Mesodermal cell (in vitro differentiated cells): ENCODE measurements around the gene ALDH3B2.
"Not testable (repeated sequence)": the region's sequence is repeated elsewhere in the genome, so short reads cannot be mapped to it uniquely, and the experiment has no call there.

Experiments
- H3K27ac ChIP-seq: 2 replicates; pipeline ENCODE4 v1.7.0; 2013; ENCODE audit warnings: mild to moderate bottlenecking, low read depth, low read length, moderate library complexity; ENCODE audit not compliant: severe bottlenecking
- H3K36me3 ChIP-seq: 2 replicates; pipeline ENCODE4 v1.7.1; 2013; ENCODE audit warnings: mild to moderate bottlenecking, low read length, moderate library complexity; ENCODE audit not compliant: control insufficient read depth, insufficient read depth
- H3K4me1 ChIP-seq: one replicate; pipeline ENCODE4 v1.7.1; 2013; ENCODE audit warnings: mild to moderate bottlenecking, low read length; ENCODE audit not compliant: insufficient read depth, control insufficient read depth, poor library complexity, severe bottlenecking
- H3K4me3 ChIP-seq: 2 replicates; pipeline ENCODE4 v1.7.0; 2013; ENCODE audit warnings: low read length, control low read depth, mild to moderate bottlenecking; ENCODE audit not compliant: insufficient read depth, poor library complexity, severe bottlenecking; ENCODE audit errors: extremely low read depth
- H3K9me3 ChIP-seq: 2 replicates; pipeline ENCODE4 v1.7.1; 2013; ENCODE audit warnings: mild to moderate bottlenecking, low read length, moderate library complexity; ENCODE audit not compliant: control insufficient read depth
- WGBS, 2 experiments: methylation state at CpG; one replicate each; pipeline ENCODE4 v1.1.5; 2013; ENCODE audit warnings: missing lambda C conversion rate in 2 of 2; ENCODE audit not compliant: insufficient coverage in 2 of 2; 5-methylcytosine and 5-hydroxymethylcytosine counted together

The ALDH3B2 gene

GRCh38 chr11:67640758-67641337 lies 33.6 kb downstream of the ALDH3B2 start:
- Histone ChIP-seq H3K27ac (no peak overlapping the region), H3K4me3 (no peak overlapping the region), H3K9me3 (no peaks in the 10 kb centered on the region), H3K36me3 (no peaks in the 10 kb centered on the region), H3K4me1 (no peaks in the 10 kb centered on the region)
- WGBS, 2 experiments, result 78% methylated on average over 6 to 9 of the region's 12 CpGs

GRCh38 chr11:67640021-67640757 lies 34.2 kb downstream of the ALDH3B2 start:
- Histone ChIP-seq H3K36me3 (no peaks in the 10 kb centered on the region), H3K27ac (no peak overlapping the region), H3K9me3 (no peaks in the 10 kb centered on the region), H3K4me1 (no peaks in the 10 kb centered on the region), H3K4me3 (no peak overlapping the region)
- WGBS, 2 experiments, result 52 to 56% methylated on average over 19 to 21 of the region's 23 CpGs

- Histone ChIP-seq H3K4me1 (no peaks in the 10 kb centered on the region), H3K27ac (no peak within 1 kb of the TSS), H3K9me3 (no peaks in the 10 kb centered on the region), H3K36me3 (no peaks in the 10 kb centered on the region), H3K4me3 (no peak within 1 kb of the TSS)
- WGBS, 2 experiments, result 89 to 93% methylated on average over 13 to 16 of the region's 18 CpGs
These were observed 35.0 kb downstream of the ALDH3B2 start, which contains the start of gene TBX10 for GRCh38 chr11:67639438-67639859. Gene TBX10 (minus strand): TSS chr11:67639763. CDS start chr11:67639472, 291 bp downstream.

- no peak overlapping the region for H3K27ac ChIP-seq
- no peak overlapping the region for H3K4me3 ChIP-seq
- WGBS, 2 experiments, result 91 to 94% methylated on average over 21 to 22 of the region's 24 CpGs
- H3K4me1 ChIP-seq, result no peaks in the 10 kb centered on the region
- no peaks in the 10 kb centered on the region for H3K9me3 ChIP-seq
- no peaks in the 10 kb centered on the region for H3K36me3 ChIP-seq
These were observed 35.6 kb downstream of the ALDH3B2 start for GRCh38 chr11:67638535-67639437.

- H3K4me3 ChIP-seq, H3K4me1 ChIP-seq, H3K36me3 ChIP-seq, H3K9me3 ChIP-seq, H3K27ac ChIP-seq: not testable (repeated sequence)
- no CpG with 5 or more reads among the region's 3 CpGs for WGBS, 2 experiments
These were observed 37.0 kb downstream of the ALDH3B2 start for GRCh38 chr11:67637441-67637840.

GRCh38 chr11:67636962-67637361 lies 37.5 kb downstream of the ALDH3B2 start:
- no peak overlapping the region for H3K4me3 ChIP-seq
- no peaks in the 10 kb centered on the region for H3K4me1 ChIP-seq
- no peaks in the 10 kb centered on the region for H3K9me3 ChIP-seq
- no peaks in the 10 kb centered on the region for H3K36me3 ChIP-seq
- 92 to 93% methylated on average over 3 to 4 of the region's 6 CpGs for WGBS, 2 experiments
- H3K27ac ChIP-seq, result no peak overlapping the region

- Histone ChIP-seq H3K4me3 (no peak overlapping the region), H3K27ac (no peak overlapping the region), H3K4me1 (peaks cover 6% of the 10 kb centered on the region), H3K9me3 (no peaks in the 10 kb centered on the region), H3K36me3 (no peaks in the 10 kb centered on the region)
- WGBS, 2 experiments, result 91 to 95% methylated on average over 3 of the region's 4 CpGs
These were observed 39.2 kb downstream of the ALDH3B2 start for GRCh38 chr11:67635231-67635521.

- Histone ChIP-seq H3K36me3 (no peaks in the 10 kb centered on the region), H3K9me3 (no peaks in the 10 kb centered on the region), H3K4me3 (no peak overlapping the region), H3K4me1 (peaks cover 6% of the 10 kb centered on the region), H3K27ac (no peak overlapping the region)
- WGBS, 2 experiments, result 85% methylated on average over 16 to 19 of the region's 20 CpGs
These were observed 39.8 kb downstream of the ALDH3B2 start for GRCh38 chr11:67634366-67635230.

GRCh38 chr11:67633758-67634365 lies 40.6 kb downstream of the ALDH3B2 start:
- WGBS, 2 experiments, result 90 to 95% methylated on average over 16 to 20 of the region's 22 CpGs
- peaks cover 6% of the 10 kb centered on the region for H3K4me1 ChIP-seq
- H3K27ac ChIP-seq, result no peak overlapping the region
- H3K4me3 ChIP-seq, result no peak overlapping the region
- no peaks in the 10 kb centered on the region for H3K9me3 ChIP-seq
- H3K36me3 ChIP-seq, result no peaks in the 10 kb centered on the region
